MCF 10A (cell line): Measurements from ENCODE around the gene NPR3. TPM values are rescaled to one million over a fixed set of nuclear protein-coding genes. Genes with fewer than 3 reads are reported as not detected.

ENCODE experiments used
- BruUV-seq: library from RNA; stranded (reverse); fragments of 400-500 nt; replicated peaks from 2 replicates; lab custom pipeline; 2021; lab: Mats Ljungman, UMichigan
- CTCF ChIA-PET: fragments of 300-600 bp; sonication (Branson Sonifier 250); formaldehyde crosslinking; extraction: SDS; loops from one replicate; lab custom pipeline; 2021; ENCODE audit warnings: antibody characterized with exemption, inconsistent platforms; lab: Yijun Ruan, JAX
- POLR2A ChIA-PET: fragments of 300-600, 350-650 bp; sonication (Branson Sonifier 250); formaldehyde crosslinking; extraction: SDS; loops from one replicate; lab custom pipeline; 2020; ENCODE audit warnings: antibody characterized with exemption, inconsistent platforms; lab: Yijun Ruan, JAX
- DNase-seq: peaks from one replicate; pipeline ENCODE4 v3.0.0-alpha.2; 2018; ENCODE audit not compliant: unreplicated experiment
- H3K27ac Mint-ChIP-seq: one replicate; pipeline ENCODE4 v1.8.0; 2022; ENCODE audit warnings: mild to moderate bottlenecking, low read depth, mixed read lengths; ENCODE audit not compliant: unreplicated experiment
- H3K27me3 Mint-ChIP-seq: one replicate; pipeline ENCODE4 v1.8.0; 2022; ENCODE audit warnings: mixed read lengths; ENCODE audit not compliant: insufficient read depth, unreplicated experiment
- H3K36me3 Mint-ChIP-seq: one replicate; pipeline ENCODE4 v1.8.0; 2022; ENCODE audit warnings: mild to moderate bottlenecking, moderate library complexity, mixed read lengths; ENCODE audit not compliant: insufficient read depth, unreplicated experiment
- H3K4me1 Mint-ChIP-seq: one replicate; pipeline ENCODE4 v1.8.0; 2022; ENCODE audit warnings: mixed read lengths; ENCODE audit not compliant: insufficient read depth, unreplicated experiment
- H3K4me3 Mint-ChIP-seq: one replicate; pipeline ENCODE4 v1.8.0; 2022; ENCODE audit warnings: mild to moderate bottlenecking, moderate library complexity, mixed read lengths; ENCODE audit not compliant: unreplicated experiment
- H3K9me3 Mint-ChIP-seq: one replicate; pipeline ENCODE4 v1.8.0; 2022; ENCODE audit warnings: mixed read lengths; ENCODE audit not compliant: unreplicated experiment
- intact Hi-C: fragments of 100-400 bp; cut with micrococcal nuclease; formaldehyde crosslinking; loops from 2 replicates; pipeline ENCODE4 v1.14.1; 2022
- total RNA-seq: library from RNA; stranded (reverse); gene quantifications from 2 replicates; pipeline ENCODE4 v1.2.3, GENCODE V29; 2022
- TF ChIP-seq, protein P1 (sequence below): fragments of 200-600 bp; IDR thresholded peaks from one replicate; pipeline ENCODE4 v1.8.0; 2022; ENCODE audit warnings: antibody characterized with exemption, mild to moderate bottlenecking; ENCODE audit not compliant: unreplicated experiment

NPR3 gene
- total RNA-seq, 1 experiment from 2014 or later, result 0.84 TPM

DNA sequence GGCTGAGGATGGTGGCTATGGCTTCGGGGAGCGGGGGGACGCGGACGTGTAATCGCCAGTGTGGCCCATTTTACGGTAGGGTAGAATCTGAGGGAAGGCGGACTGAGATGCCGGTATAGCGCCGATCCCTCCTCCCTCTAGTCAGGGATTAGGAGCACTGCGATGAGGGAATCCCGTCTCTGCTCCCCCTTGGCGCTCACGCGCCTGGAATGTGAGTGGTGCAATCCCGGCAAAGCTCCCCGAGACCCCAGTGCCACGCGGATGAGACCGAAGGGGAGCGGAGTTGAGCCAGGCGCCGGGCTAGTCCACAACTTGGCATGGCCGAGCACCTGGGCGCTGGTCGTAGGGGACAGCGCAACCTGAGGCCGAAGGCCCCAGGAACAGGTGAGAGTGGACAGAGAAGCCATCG lies 2.2 kb downstream of the NPR3 start:
- H3K27me3 Mint-ChIP-seq, result no peaks in the 10 kb centered on the region
- peaks cover 5% of the 10 kb centered on the region for H3K36me3 Mint-ChIP-seq
- no peak for DNase-seq
- TF ChIP-seq, protein P1, sequence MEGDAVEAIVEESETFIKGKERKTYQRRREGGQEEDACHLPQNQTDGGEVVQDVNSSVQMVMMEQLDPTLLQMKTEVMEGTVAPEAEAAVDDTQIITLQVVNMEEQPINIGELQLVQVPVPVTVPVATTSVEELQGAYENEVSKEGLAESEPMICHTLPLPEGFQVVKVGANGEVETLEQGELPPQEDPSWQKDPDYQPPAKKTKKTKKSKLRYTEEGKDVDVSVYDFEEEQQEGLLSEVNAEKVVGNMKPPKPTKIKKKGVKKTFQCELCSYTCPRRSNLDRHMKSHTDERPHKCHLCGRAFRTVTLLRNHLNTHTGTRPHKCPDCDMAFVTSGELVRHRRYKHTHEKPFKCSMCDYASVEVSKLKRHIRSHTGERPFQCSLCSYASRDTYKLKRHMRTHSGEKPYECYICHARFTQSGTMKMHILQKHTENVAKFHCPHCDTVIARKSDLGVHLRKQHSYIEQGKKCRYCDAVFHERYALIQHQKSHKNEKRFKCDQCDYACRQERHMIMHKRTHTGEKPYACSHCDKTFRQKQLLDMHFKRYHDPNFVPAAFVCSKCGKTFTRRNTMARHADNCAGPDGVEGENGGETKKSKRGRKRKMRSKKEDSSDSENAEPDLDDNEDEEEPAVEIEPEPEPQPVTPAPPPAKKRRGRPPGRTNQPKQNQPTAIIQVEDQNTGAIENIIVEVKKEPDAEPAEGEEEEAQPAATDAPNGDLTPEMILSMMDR, result no peak
- ChIA-PET CTCF (interaction anchor here (0.5 to 1.2 kb wide), 3 partner anchors 85 to 205 kb away, joined by 3 to 7 read pairs (median 4); no protein-coding TSS in a partner anchor), POLR2A (no interaction called here)
- H3K9me3 Mint-ChIP-seq, result no peaks in the 10 kb centered on the region
- intact Hi-C loops, result no loop called here
- peak overlapping the region; percentile 47 for H3K4me3 Mint-ChIP-seq
- no peak overlapping the region for H3K27ac Mint-ChIP-seq
- H3K4me1 Mint-ChIP-seq, result peaks cover 6% of the 10 kb centered on the region
- BruUV-seq, result no TSS peak

DNA sequence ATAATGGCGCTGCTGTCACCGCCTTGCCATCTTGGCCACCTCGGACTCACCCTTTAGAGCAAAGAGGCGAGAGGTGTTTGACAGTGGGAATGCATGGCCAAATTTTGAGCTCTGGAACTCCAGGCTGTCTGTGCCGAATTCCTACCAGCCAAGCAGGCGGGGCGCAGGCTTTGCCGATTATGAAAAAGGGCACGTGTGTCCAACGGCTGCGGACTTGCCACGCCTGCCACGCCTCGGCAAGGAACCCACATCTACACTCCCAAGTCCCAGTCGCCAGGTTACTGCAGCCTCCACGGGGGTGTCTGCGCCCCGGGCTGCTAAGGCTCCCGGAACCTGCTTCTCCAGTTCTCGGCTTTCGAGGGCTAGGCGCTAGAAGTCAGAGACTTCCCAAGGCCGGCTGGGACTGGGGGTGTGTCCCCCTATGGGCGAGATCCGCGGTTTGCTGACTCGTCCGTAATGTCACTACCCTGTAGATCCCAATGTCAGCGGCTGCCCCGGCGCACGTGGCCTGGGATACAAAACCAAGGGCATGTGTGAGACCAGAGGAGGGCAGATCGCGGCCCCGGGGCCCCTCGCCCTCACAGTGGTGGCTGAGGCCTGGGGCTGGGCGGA lies 2.8 kb downstream of the NPR3 start:
- intact Hi-C loops, result no loop called here
- no peaks in the 10 kb centered on the region for H3K9me3 Mint-ChIP-seq
- no peak for DNase-seq
- no peaks in the 10 kb centered on the region for H3K27me3 Mint-ChIP-seq
- H3K4me3 Mint-ChIP-seq, result peak overlapping the region; percentile 8
- BruUV-seq, result no TSS peak
- TF ChIP-seq, protein P1, result no peak
- H3K27ac Mint-ChIP-seq, result no peak overlapping the region
- H3K36me3 Mint-ChIP-seq, result peaks cover 5% of the 10 kb centered on the region
- peaks cover 6% of the 10 kb centered on the region for H3K4me1 Mint-ChIP-seq
- ChIA-PET POLR2A (interaction anchor here (0.6 kb wide), 1 partner anchor 240 kb away, joined by 3 read pairs; no protein-coding TSS in a partner anchor), CTCF (interaction anchor here (1.2 kb wide), 1 partner anchor 86 kb away, joined by 3 read pairs; no protein-coding TSS in a partner anchor)

DNA sequence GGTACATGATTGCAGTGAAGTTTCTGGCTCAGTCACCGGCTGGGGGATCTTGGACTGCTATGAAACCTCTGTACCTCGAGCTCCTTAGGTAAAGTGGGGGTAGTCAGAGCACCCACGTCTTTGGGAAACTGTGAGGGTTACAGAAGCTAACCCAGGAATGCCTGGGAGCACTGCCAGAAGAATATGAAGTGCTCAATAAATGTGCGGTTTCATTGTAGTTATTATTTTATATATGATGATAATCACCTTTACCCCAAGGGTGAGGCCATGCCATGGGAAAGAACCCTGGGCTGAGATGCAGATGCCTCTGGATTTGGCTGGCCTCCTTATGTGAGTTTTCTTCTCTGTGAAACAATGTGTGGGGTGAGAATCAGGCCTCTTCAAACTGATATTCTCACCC lies 3.7 kb downstream of the NPR3 start:
- Mint-ChIP-seq H3K27ac (no peak overlapping the region), H3K9me3 (no peaks in the 10 kb centered on the region), H3K27me3 (no peaks in the 10 kb centered on the region), H3K36me3 (peaks cover 5% of the 10 kb centered on the region), H3K4me1 (peaks cover 6% of the 10 kb centered on the region), H3K4me3 (no peak overlapping the region)
- intact Hi-C loops, result no loop called here
- no TSS peak for BruUV-seq
- ChIA-PET CTCF (interaction anchor here (0.7 kb wide), 1 partner anchor 731 kb away, joined by 3 read pairs; no protein-coding TSS in a partner anchor), POLR2A (no interaction called here)
- DNase-seq, result peak; percentile 46
- TF ChIP-seq, protein P1, result no peak

DNA sequence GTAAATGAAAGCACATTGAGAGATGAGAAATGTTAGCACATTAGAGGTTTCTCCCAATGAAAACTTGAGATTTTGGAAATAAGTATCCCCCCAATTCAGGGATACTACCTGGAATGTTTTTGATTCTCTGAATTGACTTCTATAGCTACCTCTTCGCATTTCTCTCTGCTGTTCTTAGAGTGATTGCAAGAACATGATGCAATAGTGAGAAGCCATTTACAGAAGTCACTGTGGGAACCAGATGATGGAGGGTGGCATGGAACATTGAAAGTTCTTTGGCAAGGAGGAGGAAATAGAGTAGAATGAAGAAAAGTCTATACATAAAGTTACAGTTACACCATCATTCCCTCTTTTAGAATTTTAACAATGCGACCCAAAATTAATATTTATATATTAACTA lies 9.2 kb downstream of the NPR3 start:
- CTCF ChIA-PET, result interaction anchor here (1.6 kb wide), 1 partner anchor 10 kb away, joined by 7 read pairs; no protein-coding TSS in a partner anchor
- TF ChIP-seq, protein P1, result no peak
- intact Hi-C loops, result no loop called here
- Mint-ChIP-seq H3K4me3 (no peak overlapping the region), H3K36me3 (peaks cover 7% of the 10 kb centered on the region), H3K9me3 (no peaks in the 10 kb centered on the region), H3K4me1 (no peaks in the 10 kb centered on the region), H3K27ac (no peak overlapping the region), H3K27me3 (no peaks in the 10 kb centered on the region)
- no peak for DNase-seq
- POLR2A ChIA-PET, result no interaction called here
- BruUV-seq, result no TSS peak
